ENCODE data around the gene TEX13D.

Gene TEX13D

DNA sequence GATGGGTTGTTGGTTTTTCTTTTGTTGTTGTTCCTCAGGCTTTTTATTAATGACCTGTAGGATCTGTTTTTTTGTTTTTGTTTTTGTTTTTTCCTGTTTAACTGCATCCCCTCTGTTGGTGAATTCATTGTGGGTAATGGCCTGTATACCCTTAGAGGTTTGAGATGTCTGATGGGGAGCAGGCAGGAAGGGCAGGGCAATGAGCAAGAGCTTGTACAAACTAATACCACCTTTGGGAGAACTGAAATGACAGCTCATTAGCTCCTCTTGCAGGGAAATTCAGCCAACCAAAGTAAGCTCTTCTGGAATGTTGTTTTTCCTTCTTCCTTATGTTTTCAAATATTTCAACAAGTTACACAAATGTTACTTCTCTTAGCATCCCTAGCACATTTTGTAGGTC, 37.3 kb downstream of the TEX13D start:
- H4K20me1 ChIP-seq (ENCODE audit: insufficient read depth, low read length), result no peaks in the 10 kb centered on the region
- no peak overlapping the region for H3K4me3 ChIP-seq (ENCODE audit: low read depth, low read length, poor library complexity, severe bottlenecking)
- no peak for TF ChIP-seq EZH2 (IDR thresholded peaks at IDR 0.05; ENCODE audit: borderline replicate concordance, low read length)
- TF ChIP-seq, protein P1, sequence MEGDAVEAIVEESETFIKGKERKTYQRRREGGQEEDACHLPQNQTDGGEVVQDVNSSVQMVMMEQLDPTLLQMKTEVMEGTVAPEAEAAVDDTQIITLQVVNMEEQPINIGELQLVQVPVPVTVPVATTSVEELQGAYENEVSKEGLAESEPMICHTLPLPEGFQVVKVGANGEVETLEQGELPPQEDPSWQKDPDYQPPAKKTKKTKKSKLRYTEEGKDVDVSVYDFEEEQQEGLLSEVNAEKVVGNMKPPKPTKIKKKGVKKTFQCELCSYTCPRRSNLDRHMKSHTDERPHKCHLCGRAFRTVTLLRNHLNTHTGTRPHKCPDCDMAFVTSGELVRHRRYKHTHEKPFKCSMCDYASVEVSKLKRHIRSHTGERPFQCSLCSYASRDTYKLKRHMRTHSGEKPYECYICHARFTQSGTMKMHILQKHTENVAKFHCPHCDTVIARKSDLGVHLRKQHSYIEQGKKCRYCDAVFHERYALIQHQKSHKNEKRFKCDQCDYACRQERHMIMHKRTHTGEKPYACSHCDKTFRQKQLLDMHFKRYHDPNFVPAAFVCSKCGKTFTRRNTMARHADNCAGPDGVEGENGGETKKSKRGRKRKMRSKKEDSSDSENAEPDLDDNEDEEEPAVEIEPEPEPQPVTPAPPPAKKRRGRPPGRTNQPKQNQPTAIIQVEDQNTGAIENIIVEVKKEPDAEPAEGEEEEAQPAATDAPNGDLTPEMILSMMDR (IDR thresholded peaks at IDR 0.05; ENCODE audit: low read length), result no peak
- no peaks in the 10 kb centered on the region for H3K9me3 ChIP-seq (ENCODE audit: low read length)
- no peaks in the 10 kb centered on the region for H3K4me1 ChIP-seq (ENCODE audit: insufficient read depth, low read length, severe bottlenecking)
- no peaks in the 10 kb centered on the region for H3K36me3 ChIP-seq (ENCODE audit: insufficient read depth, low read length)
- no peaks in the 10 kb centered on the region for H3K27me3 ChIP-seq (ENCODE audit: insufficient read depth, low read length)
- H3K27ac ChIP-seq (ENCODE audit: low read depth, low read length, poor library complexity, severe bottlenecking), result no peak overlapping the region
- no peak overlapping the region for H2AFZ ChIP-seq (ENCODE audit: low read length)
- no peaks in the 10 kb centered on the region for H3K9me2 ChIP-seq (ENCODE audit: low read depth, low read length)
- H3K4me2 ChIP-seq (ENCODE audit: low read length), result no peak overlapping the region
- no peaks in the 10 kb centered on the region for H3F3A ChIP-seq (ENCODE audit: insufficient read depth, low read length)
- H3K79me2 ChIP-seq (ENCODE audit: insufficient read depth, low read length), result no peaks in the 10 kb centered on the region
- H3K9ac ChIP-seq (ENCODE audit: low read length), result no peak overlapping the region

DNA sequence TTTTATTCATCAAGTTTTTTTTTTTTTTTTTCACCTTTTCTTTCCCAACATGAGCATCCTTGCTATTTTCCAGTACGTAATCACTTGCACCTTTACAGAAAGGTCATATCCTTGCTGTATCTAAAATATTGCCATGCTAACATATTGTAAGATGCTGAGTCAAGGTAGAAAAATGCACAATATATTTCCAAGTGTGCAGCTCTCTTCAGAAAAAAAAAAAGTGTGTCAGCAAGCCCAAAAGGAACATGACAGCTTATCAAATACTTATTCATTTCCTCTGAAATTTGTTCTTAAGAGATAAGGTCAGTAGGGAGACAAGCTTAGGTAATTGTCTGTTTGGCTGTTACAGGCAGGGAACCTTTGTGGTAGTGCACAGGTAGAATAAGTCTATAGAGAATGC, 40.9 kb downstream of the TEX13D start:
- H3K36me3 ChIP-seq (ENCODE audit: insufficient read depth, low read length), result no peaks in the 10 kb centered on the region

DNA sequence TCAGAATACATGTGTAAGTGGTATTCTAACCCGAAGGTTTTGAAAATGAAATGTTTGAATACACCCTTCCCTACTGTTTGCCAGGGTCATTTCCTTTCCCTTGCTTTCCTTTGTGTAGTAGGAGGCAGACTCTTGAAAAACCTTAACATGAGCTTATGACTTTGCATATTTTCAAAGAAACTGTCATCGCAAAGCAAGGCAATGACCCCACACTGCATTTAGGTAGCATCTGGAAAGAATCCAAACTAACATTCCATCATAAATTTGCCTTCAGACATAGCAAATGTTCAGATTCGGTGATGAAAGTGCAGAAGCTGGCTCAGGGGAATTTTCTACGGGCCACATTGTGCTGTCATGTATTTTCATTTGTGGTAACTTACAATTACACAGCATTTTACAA, 46.2 kb downstream of the TEX13D start:
- no peak overlapping the region for H2AFZ ChIP-seq (ENCODE audit: low read length)
- no peaks in the 10 kb centered on the region for H3K27me3 ChIP-seq (ENCODE audit: insufficient read depth, low read length)
- no peak overlapping the region for H3K27ac ChIP-seq (ENCODE audit: low read depth, low read length, poor library complexity, severe bottlenecking)
- no peak overlapping the region for H3K4me3 ChIP-seq (ENCODE audit: low read depth, low read length, poor library complexity, severe bottlenecking)
- H3K9me3 ChIP-seq (ENCODE audit: low read length), result no peaks in the 10 kb centered on the region
- no peak overlapping the region for H3K4me2 ChIP-seq (ENCODE audit: low read length)
- H4K20me1 ChIP-seq (ENCODE audit: insufficient read depth, low read length), result no peaks in the 10 kb centered on the region
- TF ChIP-seq EZH2 (IDR thresholded peaks at IDR 0.05; ENCODE audit: borderline replicate concordance, low read length), result no peak
- TF ChIP-seq, protein P1 (IDR thresholded peaks at IDR 0.05; ENCODE audit: low read length), result no peak
- H3K79me2 ChIP-seq (ENCODE audit: insufficient read depth, low read length), result no peaks in the 10 kb centered on the region
- H3K9me2 ChIP-seq (ENCODE audit: low read depth, low read length), result no peaks in the 10 kb centered on the region
- H3K36me3 ChIP-seq (ENCODE audit: insufficient read depth, low read length), result no peaks in the 10 kb centered on the region
- H3K9ac ChIP-seq (ENCODE audit: low read length), result no peak overlapping the region
- no peaks in the 10 kb centered on the region for H3F3A ChIP-seq (ENCODE audit: insufficient read depth, low read length)
- H3K4me1 ChIP-seq (ENCODE audit: insufficient read depth, low read length, severe bottlenecking), result no peaks in the 10 kb centered on the region

More for the DNA sequence above, 40.9 kb downstream of the TEX13D start:
- Histone ChIP-seq H3F3A (ENCODE audit: insufficient read depth, low read length) (no peaks in the 10 kb centered on the region), H3K4me2 (ENCODE audit: low read length) (no peak overlapping the region), H3K27ac (ENCODE audit: low read depth, low read length, poor library complexity, severe bottlenecking) (no peak overlapping the region), H2AFZ (ENCODE audit: low read length) (no peak overlapping the region), H3K4me1 (ENCODE audit: insufficient read depth, low read length, severe bottlenecking) (no peaks in the 10 kb centered on the region), H3K9ac (ENCODE audit: low read length) (no peak overlapping the region), H3K9me3 (ENCODE audit: low read length) (no peaks in the 10 kb centered on the region), H3K4me3 (ENCODE audit: low read depth, low read length, poor library complexity, severe bottlenecking) (no peak overlapping the region), H4K20me1 (ENCODE audit: insufficient read depth, low read length) (no peaks in the 10 kb centered on the region), H3K27me3 (ENCODE audit: insufficient read depth, low read length) (no peaks in the 10 kb centered on the region), H3K79me2 (ENCODE audit: insufficient read depth, low read length) (no peaks in the 10 kb centered on the region), H3K9me2 (ENCODE audit: low read depth, low read length) (no peaks in the 10 kb centered on the region)
- no peak for TF ChIP-seq EZH2 (IDR thresholded peaks at IDR 0.05; ENCODE audit: borderline replicate concordance, low read length)
- TF ChIP-seq, protein P1 (IDR thresholded peaks at IDR 0.05; ENCODE audit: low read length), result no peak

Data from OCI-LY1 (cell line).